NCI-H460 (cell line): ENCODE measurements around the gene RASL10B. TPM values are rescaled to one million over a fixed set of nuclear protein-coding genes. Genes with fewer than 3 reads are reported as not detected.
"Not testable (repeated sequence)": the region's sequence is repeated elsewhere in the genome, so short reads cannot be mapped to it uniquely, and the experiment has no call there.

Experiments
- DNase-seq: peaks from one replicate; pipeline ENCODE4 v3.0.0-alpha.2; 2016; ENCODE audit warnings: low read depth; ENCODE audit errors: extremely low read depth
- polyA plus RNA-seq: library from polyadenylated mRNA; depleted of rRNA; stranded (reverse); fragments of >200 nt; gene quantifications from 2 replicates; pipeline ENCODE4 v1.2.3, GENCODE V29; 2014; cell fraction: nucleus; rRNA removed
- total RNA-seq: library from RNA; depleted of rRNA; stranded (reverse); fragments of >200 nt; shearing (Covaris generic); gene quantifications from 2 replicates; pipeline ENCODE4 v1.2.3, GENCODE V29; 2014; rRNA removed

Gene RASL10B
- total RNA-seq, result 2.3 and 2.5 TPM in 2 replicates
- 2.5 and 3.0 TPM in 2 replicates for polyA plus RNA-seq

- DNase-seq, result peak; percentile 23
Observed at GRCh38 chr17:35731239-35731916, at the start of gene RASL10B. RASL10B (plus strand) TSS chr17:35731639; CDS start chr17:35735185, 3,546 bp downstream.

GRCh38 chr17:35683591-35683990, 47.8 kb upstream of the RASL10B start:
- DNase-seq, result no peak

DNA sequence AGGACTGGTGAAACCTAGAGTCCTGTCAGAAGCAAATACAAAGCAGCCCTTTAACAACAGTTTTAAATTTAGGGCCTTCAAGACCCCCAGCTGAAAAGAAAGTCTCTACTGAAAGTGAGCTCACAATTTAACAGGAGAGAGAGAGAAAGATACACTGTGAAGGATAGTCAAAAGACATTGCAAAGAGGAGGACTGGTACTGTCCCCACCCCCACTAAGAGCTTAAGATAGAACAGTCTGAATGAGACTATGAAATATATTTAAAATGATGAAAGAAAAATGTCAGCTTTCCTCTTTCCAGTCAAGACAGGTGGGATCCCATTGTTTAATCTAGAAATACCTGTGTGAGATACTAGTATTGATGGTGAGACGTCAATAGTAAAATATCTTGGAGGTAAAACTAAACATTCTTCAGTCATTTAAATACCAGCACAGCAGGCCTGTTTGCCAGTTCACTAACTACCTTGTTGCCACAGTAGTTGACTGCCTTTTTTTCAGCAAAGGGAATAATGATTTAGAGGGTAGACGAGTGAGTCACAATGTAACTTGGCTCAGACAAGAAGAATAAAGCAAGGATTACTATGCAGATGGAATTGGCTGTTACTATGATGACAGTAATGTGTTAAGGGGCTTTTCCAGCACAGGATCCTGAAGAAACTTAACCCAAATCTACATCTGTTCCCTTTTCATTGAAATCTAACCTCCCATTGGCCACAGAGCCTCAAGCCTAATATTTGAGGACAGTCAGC, 47.2 kb upstream of the RASL10B start:
- DNase-seq, result no peak

GRCh38 chr17:35692512-35693210, 38.8 kb upstream of the RASL10B start:
- DNase-seq, result no peak

- no peak for DNase-seq
Observed at GRCh38 chr17:35693662-35694061, 37.8 kb upstream of the RASL10B start.

DNA sequence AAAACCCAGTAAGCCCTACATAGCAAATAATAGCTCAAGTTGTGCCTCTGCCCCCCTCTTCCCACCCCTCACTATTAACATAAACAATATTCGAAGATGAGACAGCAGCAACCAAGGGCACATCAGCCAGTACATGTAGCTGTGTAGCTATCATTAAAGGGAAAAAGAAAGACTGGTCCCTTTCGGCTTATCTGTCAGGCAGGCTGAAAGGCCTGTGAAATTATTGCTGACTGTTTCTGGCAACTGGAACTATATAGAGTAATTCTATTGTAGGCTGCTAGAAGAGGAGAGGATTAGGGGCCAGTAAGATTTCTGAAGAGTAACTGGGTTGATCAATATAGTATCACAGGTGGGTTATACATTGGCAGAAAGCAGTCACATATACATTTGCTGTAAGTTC, 36.5 kb upstream of the RASL10B start:
- DNase-seq, result no peak

DNA sequence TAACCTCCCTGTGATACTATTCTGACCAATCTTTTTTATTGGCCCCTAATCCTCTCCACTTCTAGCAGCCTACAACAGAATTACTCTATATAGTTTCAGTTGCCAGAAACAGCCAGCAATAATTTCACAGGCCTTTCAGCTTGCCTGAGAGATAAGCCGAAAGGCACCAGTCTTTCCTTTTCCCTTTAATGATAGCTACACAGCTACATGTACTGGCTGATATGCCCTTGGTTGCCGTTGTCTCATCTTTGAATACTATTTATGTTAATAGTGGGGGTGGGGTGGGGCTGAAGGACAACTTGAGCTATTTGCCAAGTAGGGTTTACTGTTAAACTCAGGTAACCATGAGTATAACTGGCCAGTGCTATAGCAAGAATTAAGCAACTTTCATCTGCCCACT, 35.8 kb upstream of the RASL10B start:
- no peak for DNase-seq

GRCh38 chr17:35698800-35699199, 32.6 kb upstream of the RASL10B start:
- no peak for DNase-seq

DNA sequence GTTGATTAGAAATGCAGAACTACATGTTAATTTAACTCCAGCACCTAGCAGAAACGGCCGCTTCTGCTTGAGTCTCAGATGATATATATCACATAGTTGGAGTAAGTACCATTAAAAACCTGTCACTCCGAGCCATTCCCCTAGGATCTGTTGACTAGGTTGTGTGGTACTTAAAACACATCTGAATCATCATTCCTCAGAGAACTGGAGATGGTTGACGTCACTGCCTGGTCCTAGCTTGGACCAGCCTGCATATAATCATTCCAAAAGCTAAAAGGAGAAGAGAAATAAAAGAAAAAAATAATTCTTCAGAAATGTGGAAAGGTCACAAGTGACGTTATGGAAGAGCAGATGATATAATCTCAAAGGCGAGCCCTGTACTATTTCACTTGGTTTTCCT, 31.3 kb upstream of the RASL10B start:
- DNase-seq, result no peak

GRCh38 chr17:35701491-35701890, 29.9 kb upstream of the RASL10B start:
- DNase-seq, result no peak

GRCh38 chr17:35703308-35703707, 28.1 kb upstream of the RASL10B start:
- DNase-seq, result not testable (repeated sequence)

DNA sequence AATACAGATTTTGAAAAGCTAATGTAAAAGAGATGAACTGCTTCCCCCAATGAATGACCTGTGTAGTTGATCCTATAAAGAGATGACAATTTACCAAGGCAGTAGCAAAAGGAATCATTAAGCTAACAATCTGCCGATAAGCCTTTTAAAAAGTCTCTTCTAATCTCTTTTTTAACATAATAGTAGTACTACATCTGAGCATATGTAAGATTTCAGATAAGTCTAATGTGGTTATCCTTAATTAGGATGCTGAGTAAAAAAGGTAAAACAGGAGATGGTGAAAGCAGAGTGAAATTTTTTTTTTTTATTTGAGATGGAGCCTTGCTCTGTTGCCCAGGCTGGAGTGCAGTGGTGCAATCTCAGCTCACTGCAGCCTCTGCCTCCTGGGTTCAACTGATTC, 26.2 kb upstream of the RASL10B start:
- no peak for DNase-seq

- DNase-seq, result no peak
Observed at GRCh38 chr17:35705705-35706104, 25.7 kb upstream of the RASL10B start.

DNA sequence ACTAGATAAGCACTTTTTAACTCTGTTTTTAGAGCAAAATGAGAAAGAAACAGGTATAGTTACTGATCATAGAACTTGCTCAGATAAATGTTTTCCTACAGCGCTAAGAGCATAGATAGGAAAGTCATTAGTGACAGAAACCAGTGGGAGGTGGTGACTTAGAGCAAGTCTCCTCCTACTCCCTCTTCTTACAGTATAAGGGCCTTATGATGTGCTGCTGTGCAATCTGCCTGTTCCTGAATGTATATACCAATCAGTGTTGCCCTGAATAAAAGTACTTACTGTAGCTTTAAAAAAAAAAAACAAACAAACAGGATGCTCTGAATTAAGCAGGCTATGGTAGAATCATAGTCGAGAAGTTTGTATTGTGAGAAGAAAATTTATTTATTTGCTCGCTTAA, 23.3 kb upstream of the RASL10B start:
- no peak for DNase-seq

GRCh38 chr17:35708951-35709350, 22.5 kb upstream of the RASL10B start:
- no peak for DNase-seq

DNA sequence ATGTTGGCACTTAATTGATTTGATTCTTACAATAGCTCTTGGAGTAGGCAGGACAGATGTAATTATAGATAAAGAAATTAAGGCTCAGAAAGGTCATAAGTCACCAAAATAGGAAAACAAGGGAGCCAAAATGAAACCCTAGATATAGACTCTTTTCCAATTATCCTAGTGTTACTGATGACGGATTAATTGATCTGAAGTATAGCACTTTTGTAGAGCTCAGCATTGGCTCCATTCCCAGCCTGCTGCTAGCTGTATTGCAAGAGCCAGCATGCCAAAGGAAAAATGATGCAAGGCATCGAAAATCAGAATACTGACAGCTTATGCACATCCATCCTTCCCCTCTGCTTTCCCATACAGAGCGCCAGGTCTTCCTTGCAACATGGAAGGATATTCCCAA, 21.6 kb upstream of the RASL10B start:
- DNase-seq, result peak; percentile 33

DNA sequence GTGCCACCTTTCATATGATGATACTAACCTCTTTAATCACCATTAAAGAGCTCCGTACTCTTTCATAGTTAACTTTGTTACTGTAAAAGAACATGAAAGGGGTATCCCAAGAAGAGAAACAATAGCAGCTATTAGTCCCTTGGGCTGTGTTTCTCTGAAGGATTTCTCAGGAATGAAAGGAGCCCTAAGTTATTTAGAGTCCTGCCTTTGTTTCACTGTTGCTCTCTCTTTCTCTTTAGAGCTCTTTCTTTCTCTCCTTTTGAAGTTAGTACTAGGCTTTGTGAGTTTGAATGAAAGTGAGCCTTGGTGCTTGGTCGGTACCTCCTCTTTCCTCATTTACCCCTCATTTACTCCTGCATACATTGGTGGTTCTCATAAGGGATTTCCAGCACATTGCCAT, 20.5 kb upstream of the RASL10B start:
- DNase-seq, result no peak

DNA sequence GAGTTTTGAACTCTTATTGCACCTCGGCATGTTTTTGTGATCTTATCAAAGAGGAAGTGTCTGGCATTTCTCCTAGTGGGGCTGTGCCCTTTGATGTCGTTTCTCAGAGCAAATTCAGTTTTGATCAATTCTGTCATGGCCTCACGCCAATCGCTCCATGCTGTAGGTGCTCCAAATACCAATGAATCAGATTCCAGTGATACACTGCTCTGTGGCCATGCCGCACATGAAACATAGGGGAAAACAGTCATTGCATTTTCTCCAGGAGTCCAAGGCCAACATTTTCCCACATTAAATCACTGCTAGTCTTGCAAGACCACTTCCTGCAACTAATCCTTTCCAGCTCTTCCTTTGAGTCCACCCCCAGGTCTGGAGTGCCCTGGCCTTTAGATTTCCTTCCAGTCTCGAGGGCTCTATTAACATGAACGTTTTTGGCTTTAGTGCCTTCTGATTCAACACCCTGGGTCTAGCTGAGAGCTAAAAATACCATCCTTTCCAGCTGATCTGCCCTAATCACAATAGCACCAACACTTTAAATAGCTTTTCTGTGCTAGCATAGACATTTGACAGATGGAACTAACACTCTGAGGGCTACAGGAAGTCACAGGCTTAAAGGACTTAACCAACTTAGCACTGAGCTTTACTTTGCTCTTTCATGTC, 18.2 kb upstream of the RASL10B start:
- no peak for DNase-seq

GRCh38 chr17:35714988-35715387, 16.5 kb upstream of the RASL10B start:
- DNase-seq, result no peak

DNA sequence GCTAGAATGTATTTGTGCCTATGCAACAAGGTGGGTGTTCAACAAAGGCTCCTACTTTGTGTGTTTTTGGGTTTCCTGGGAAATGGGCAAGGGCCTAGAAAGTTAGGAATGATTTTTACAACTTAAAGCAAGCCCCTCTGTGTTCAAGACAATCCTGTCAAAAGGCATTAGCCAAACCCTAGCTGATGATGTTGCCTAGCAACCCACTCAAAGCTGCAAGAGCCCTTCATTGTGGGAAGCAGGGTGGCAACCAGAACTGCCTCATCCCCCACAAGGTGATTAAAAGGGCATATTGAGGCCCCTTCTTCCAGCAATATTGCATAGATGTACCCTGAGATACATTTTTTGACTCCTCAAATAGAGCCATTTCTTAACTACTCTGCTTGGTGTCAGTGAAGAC, 16.0 kb upstream of the RASL10B start:
- no peak for DNase-seq

GRCh38 chr17:35716173-35716572, 15.3 kb upstream of the RASL10B start:
- no peak for DNase-seq
